Measurements from ENCODE around the gene HPCAL1.
"Not testable (repeated sequence)": the region's sequence is repeated elsewhere in the genome, so short reads cannot be mapped to it uniquely, and the experiment has no call there.

HPCAL1 gene

DNA sequence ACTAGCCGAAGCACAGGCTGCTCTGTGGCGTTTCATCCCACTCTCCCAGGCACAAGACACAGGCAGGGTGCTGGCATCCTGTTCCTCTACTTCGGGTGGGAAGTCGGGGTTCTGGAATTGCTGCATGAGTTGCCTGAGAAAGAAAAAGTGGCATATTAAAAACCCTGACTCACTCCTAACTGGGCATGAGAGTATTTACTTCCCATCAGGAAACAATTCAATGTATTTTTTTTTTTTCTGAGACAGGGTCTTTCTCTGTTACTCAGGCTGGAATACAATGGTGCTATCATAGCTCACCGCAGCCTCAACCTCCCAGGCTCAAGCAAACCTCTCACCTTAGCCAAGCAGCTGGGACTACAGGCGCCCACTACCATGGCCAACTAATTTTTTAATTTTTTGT, 138.0 kb downstream of the HPCAL1 start:
- TF ChIP-seq, protein P1, sequence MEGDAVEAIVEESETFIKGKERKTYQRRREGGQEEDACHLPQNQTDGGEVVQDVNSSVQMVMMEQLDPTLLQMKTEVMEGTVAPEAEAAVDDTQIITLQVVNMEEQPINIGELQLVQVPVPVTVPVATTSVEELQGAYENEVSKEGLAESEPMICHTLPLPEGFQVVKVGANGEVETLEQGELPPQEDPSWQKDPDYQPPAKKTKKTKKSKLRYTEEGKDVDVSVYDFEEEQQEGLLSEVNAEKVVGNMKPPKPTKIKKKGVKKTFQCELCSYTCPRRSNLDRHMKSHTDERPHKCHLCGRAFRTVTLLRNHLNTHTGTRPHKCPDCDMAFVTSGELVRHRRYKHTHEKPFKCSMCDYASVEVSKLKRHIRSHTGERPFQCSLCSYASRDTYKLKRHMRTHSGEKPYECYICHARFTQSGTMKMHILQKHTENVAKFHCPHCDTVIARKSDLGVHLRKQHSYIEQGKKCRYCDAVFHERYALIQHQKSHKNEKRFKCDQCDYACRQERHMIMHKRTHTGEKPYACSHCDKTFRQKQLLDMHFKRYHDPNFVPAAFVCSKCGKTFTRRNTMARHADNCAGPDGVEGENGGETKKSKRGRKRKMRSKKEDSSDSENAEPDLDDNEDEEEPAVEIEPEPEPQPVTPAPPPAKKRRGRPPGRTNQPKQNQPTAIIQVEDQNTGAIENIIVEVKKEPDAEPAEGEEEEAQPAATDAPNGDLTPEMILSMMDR (conservative IDR thresholded peaks at IDR 0.05): no peak
- H3K27ac ChIP-seq: no peak overlapping the region

DNA sequence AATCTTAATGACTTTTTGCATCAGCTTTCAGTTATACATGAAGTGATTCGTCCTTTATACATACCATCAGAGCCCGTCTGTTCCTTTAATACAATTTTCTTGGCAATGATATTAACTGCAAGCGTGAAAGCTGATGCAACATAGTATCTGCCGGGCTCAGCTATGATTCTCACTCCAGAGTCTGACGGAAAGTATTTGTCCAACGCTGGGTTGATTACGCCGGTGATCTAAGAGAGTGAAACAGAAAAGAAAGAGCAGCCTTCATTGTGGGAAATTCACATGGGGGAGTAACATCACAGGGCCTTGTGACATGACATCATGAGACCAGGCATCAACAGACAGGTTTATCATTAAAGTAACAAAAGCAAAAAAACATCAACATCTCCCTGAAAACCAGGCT, 139.2 kb downstream of the HPCAL1 start:
- TF ChIP-seq, protein P1 (conservative IDR thresholded peaks at IDR 0.05): no peak
- no peak overlapping the region for H3K27ac ChIP-seq

DNA sequence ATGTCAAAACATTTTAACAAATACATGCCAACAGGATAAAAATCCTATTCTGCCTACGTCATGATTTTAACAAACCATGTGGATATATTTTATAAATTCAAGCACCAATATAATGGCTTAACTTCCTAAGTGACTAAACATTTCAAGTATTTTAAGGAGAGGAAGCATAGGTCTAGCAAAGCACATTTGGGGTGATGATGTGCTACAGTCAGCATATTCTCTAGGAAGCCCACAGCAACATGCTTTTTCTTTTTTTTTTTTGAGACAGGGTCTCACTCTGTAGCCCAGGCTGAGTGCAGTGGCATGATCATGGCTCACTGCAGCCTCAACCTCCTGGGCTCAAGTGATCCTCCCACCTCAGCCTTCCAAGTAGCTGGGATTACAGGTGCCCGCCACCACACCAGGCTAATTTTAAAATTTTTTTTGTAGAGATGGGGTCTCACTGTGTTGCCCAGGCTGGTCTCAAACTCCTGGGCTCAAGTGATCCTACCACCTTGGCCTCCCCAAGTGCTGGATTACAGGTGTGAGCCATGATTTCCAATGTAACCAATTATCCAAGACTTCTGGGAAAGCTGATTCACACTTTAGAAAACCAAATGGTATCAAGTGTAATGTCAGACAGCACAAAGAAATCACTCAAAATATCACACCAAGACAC, 139.9 kb downstream of the HPCAL1 start:
- H3K27ac ChIP-seq: not testable (repeated sequence)

DNA sequence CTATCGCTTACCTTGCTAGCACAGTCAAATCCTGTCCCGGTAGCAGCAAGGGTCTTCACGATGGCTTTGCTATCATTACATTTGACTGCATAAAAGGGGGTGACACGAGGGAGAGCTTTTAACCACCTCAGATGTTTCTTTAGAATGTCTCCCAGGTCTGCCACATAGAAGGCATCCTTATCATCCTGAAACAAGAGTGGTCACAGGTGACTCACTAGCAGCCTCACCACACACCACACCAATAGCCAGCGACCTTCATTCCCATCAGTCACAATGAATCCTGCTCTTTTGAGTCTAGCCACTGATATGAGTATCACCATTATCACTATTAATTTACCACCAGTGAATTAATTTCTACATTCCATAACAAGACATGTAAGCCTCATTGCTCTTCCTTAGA, 141.8 kb downstream of the HPCAL1 start:
- no peak overlapping the region for H3K27ac ChIP-seq
- TF ChIP-seq, protein P1 (conservative IDR thresholded peaks at IDR 0.05): no peak

DNA sequence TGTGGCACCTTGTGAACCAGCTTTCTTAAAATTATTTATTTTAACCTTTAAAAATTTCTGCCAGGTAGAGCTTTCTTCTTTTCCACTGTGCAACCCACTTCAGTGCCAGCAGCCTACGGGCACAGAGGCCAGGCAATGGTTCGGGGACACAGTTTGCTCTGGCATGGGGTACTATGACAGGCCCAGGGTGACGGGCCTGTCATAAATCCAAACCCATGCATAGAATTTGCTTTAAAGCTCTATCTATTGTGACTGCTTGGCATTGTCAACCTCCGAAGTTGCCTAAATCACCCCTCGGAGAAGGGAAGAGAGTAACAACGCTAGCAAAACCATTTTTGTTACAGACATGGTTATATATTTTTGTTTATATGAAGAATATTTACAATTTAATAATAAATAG, 143.9 kb downstream of the HPCAL1 start:
- H3K27ac ChIP-seq: peak overlapping the region; percentile 87
- TF ChIP-seq, protein P1 (conservative IDR thresholded peaks at IDR 0.05): no peak

DNA sequence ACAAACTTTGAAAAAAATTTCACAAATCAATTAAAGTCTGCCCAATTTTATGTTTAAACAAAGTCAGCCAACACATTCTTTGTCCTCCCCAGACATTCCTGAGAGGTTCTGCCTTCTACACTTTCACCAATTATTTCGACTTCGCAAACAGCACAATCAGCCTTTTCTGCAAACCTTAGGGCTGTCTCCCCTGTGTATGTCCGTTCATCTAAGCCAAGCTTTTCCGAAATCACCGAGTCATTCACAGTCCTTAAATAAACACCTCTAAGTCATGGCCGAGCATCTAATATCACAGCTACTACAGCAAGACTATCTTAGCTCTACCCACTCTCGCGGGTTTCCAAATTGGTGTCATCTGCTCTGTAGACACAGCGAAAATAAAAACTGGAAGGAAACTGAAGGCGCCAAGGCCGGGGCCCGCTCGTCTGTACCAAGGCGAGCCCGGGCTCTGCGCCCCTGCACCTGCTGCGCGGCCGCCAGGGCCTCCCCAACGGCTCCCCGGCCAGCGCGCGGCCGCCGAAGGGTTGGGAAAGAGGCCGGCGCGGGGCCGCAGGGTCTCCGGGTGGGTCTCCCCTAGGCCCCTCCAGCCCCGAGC, 144.7 kb downstream of the HPCAL1 start:
- peak overlapping the region; percentile 87 for H3K27ac ChIP-seq

DNA sequence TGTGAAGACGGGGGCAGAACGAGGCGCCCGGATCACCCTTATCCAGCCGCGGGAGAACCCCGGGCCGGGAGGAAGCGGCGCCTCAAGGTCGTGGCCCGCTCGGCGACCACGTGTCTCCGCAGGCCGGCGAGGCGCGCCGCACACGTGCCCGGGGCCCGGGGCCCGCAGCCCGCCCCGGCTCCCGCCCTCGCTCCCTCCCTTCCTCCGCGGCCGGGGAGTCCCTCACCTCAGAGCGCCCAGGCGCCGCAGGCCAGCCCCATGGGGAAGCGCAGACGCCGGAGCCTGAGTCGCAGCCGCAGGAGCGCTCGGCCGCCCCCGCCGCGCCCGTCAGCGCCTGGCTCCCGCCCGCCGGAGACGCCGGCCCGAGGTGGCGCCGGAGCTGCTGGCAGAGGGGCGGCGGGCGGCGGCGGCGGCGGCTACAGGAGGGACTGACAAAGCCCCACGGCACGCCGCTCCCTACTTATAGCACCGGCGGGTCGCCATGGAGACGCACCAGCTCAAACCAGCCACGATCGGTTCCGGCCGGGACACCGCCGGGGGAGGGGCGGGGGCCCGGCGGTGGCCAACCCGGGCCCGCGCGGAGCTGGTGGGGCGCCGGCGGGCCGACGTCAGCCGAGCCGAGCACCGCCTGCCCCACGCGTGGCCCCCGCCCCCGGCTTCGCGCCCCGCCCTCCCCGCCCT, 145.3 kb downstream of the HPCAL1 start, which contains the start of gene ODC1:
Gene ODC1 (minus strand): TSS at position 433 of the 681 bp plus-strand sequence. CDS start 3,295 bp downstream, outside the sequence.
- H3K27ac ChIP-seq: peak within 1 kb of the TSS; percentile 87

More for the DNA sequence above, 144.7 kb downstream of the HPCAL1 start:
- TF ChIP-seq, protein P1 (conservative IDR thresholded peaks at IDR 0.05): no peak

More for the DNA sequence above, 145.3 kb downstream of the HPCAL1 start, which contains the start of gene ODC1:
- TF ChIP-seq, protein P1 (conservative IDR thresholded peaks at IDR 0.05): no peak

All from VCaP (cell line).